Kidney tubule cell (primary cell): ENCODE results near the gene DIAPH2.
"Not testable (repeated sequence)": the region's sequence is repeated elsewhere in the genome, so short reads cannot be mapped to it uniquely, and the experiment has no call there.

Source experiments
- DNase-seq: peaks from one replicate; pipeline ENCODE4 v3.0.0-alpha.2; 2018; ENCODE audit warnings: low spot score

Gene DIAPH2

GRCh38 chrX:97389761-97390192 is 705.1 kb downstream of the DIAPH2 start:
- peak; percentile 91 for DNase-seq

- DNase-seq: no peak
Observed at GRCh38 chrX:97397371-97397770, 712.7 kb downstream of the DIAPH2 start.

- DNase-seq: no peak
Observed at GRCh38 chrX:97398030-97398551, 713.4 kb downstream of the DIAPH2 start.

GRCh38 chrX:97399400-97399799 is 714.8 kb downstream of the DIAPH2 start:
- DNase-seq: peak; percentile 79

- DNase-seq: peak; percentile 8
Observed at GRCh38 chrX:97400492-97400891, 715.9 kb downstream of the DIAPH2 start.

GRCh38 chrX:97401154-97401553 is 716.5 kb downstream of the DIAPH2 start:
- DNase-seq: peak; percentile 60

- peak; percentile 51 for DNase-seq
Observed at GRCh38 chrX:97401586-97402136, 717.0 kb downstream of the DIAPH2 start.

- no peak for DNase-seq
Observed at GRCh38 chrX:97402333-97402732, 717.7 kb downstream of the DIAPH2 start.

GRCh38 chrX:97402903-97403302 is 718.3 kb downstream of the DIAPH2 start:
- DNase-seq: no peak

GRCh38 chrX:97405031-97405660 is 720.5 kb downstream of the DIAPH2 start:
- DNase-seq: no peak

- DNase-seq: not testable (repeated sequence)
Observed at GRCh38 chrX:97409632-97410415, 725.2 kb downstream of the DIAPH2 start.

GRCh38 chrX:97416461-97416860 is 731.8 kb downstream of the DIAPH2 start:
- DNase-seq: peak; percentile 5

- no peak for DNase-seq
Observed at GRCh38 chrX:97429101-97429500, 744.5 kb downstream of the DIAPH2 start.

- no peak for DNase-seq
Observed at GRCh38 chrX:97431281-97431680, 746.6 kb downstream of the DIAPH2 start.

GRCh38 chrX:97446298-97446882 is 761.7 kb downstream of the DIAPH2 start:
- no peak for DNase-seq

- DNase-seq: no peak
Observed at GRCh38 chrX:97447306-97447705, 762.7 kb downstream of the DIAPH2 start.

GRCh38 chrX:97452283-97452682 is 767.6 kb downstream of the DIAPH2 start:
- DNase-seq: no peak

GRCh38 chrX:97461763-97462162 is 777.1 kb downstream of the DIAPH2 start:
- no peak for DNase-seq

- DNase-seq: no peak
Observed at GRCh38 chrX:97471071-97471470, 786.4 kb downstream of the DIAPH2 start.

GRCh38 chrX:97474933-97475332 is 790.3 kb downstream of the DIAPH2 start:
- DNase-seq: no peak

- no peak for DNase-seq
Observed at GRCh38 chrX:97479106-97479890, 794.7 kb downstream of the DIAPH2 start.

GRCh38 chrX:97481228-97481627 is 796.6 kb downstream of the DIAPH2 start:
- no peak for DNase-seq
